ENCODE measurements around the gene IGSF22.
"Not testable (repeated sequence)": the region's sequence is repeated elsewhere in the genome, so short reads cannot be mapped to it uniquely, and the experiment has no call there.

IGSF22 gene

GRCh38 chr11:18697576-18697975, 28.4 kb downstream of the IGSF22 start:
- H3K4me1 Mint-ChIP-seq (ENCODE audit: low read depth): peaks cover 16% of the 10 kb centered on the region
- H3K9me3 Mint-ChIP-seq: no peaks in the 10 kb centered on the region
- H3K36me3 Mint-ChIP-seq (ENCODE audit: low read depth): no peaks in the 10 kb centered on the region
- peaks cover 5% of the 10 kb centered on the region for H3K27me3 Mint-ChIP-seq
- no peak overlapping the region for H3K27ac Mint-ChIP-seq
- H3K4me3 Mint-ChIP-seq: peak overlapping the region; percentile 78

GRCh38 chr11:18696638-18697225, 29.3 kb downstream of the IGSF22 start:
- Mint-ChIP-seq H3K4me1 (ENCODE audit: low read depth) (peaks cover 16% of the 10 kb centered on the region), H3K4me3 (no peak overlapping the region), H3K27ac (no peak overlapping the region), H3K27me3 (peaks cover 5% of the 10 kb centered on the region), H3K36me3 (ENCODE audit: low read depth) (no peaks in the 10 kb centered on the region), H3K9me3 (no peaks in the 10 kb centered on the region)

GRCh38 chr11:18692941-18693760, 32.8 kb downstream of the IGSF22 start:
- no peaks in the 10 kb centered on the region for H3K9me3 Mint-ChIP-seq
- no peaks in the 10 kb centered on the region for H3K27me3 Mint-ChIP-seq
- H3K4me1 Mint-ChIP-seq (ENCODE audit: low read depth): peaks cover 2% of the 10 kb centered on the region
- no peak overlapping the region for H3K27ac Mint-ChIP-seq
- no peaks in the 10 kb centered on the region for H3K36me3 Mint-ChIP-seq (ENCODE audit: low read depth)
- no peak overlapping the region for H3K4me3 Mint-ChIP-seq

GRCh38 chr11:18691467-18692140, 34.4 kb downstream of the IGSF22 start:
- not testable (repeated sequence) for H3K36me3 Mint-ChIP-seq (ENCODE audit: low read depth); H3K4me3 Mint-ChIP-seq; H3K4me1 Mint-ChIP-seq (ENCODE audit: low read depth); H3K27ac Mint-ChIP-seq; H3K9me3 Mint-ChIP-seq; H3K27me3 Mint-ChIP-seq

GRCh38 chr11:18684267-18684666, 41.7 kb downstream of the IGSF22 start:
- Mint-ChIP-seq H3K36me3 (ENCODE audit: low read depth) (no peaks in the 10 kb centered on the region), H3K9me3 (no peaks in the 10 kb centered on the region), H3K27me3 (no peaks in the 10 kb centered on the region), H3K27ac (no peak overlapping the region), H3K4me3 (no peak overlapping the region), H3K4me1 (ENCODE audit: low read depth) (no peaks in the 10 kb centered on the region)

GRCh38 chr11:18682466-18682865, 43.5 kb downstream of the IGSF22 start:
- Mint-ChIP-seq H3K4me3 (no peak overlapping the region), H3K27me3 (no peaks in the 10 kb centered on the region), H3K27ac (no peak overlapping the region), H3K36me3 (ENCODE audit: low read depth) (no peaks in the 10 kb centered on the region), H3K4me1 (ENCODE audit: low read depth) (peaks cover 3% of the 10 kb centered on the region), H3K9me3 (no peaks in the 10 kb centered on the region)

GRCh38 chr11:18681949-18682348, 44.0 kb downstream of the IGSF22 start:
- not testable (repeated sequence) for H3K9me3 Mint-ChIP-seq; H3K36me3 Mint-ChIP-seq (ENCODE audit: low read depth); H3K4me1 Mint-ChIP-seq (ENCODE audit: low read depth); H3K4me3 Mint-ChIP-seq; H3K27ac Mint-ChIP-seq; H3K27me3 Mint-ChIP-seq

GRCh38 chr11:18677560-18677959, 48.4 kb downstream of the IGSF22 start:
- Mint-ChIP-seq H3K27ac (no peak overlapping the region), H3K4me1 (ENCODE audit: low read depth) (peaks cover 16% of the 10 kb centered on the region), H3K4me3 (no peak overlapping the region), H3K27me3 (no peaks in the 10 kb centered on the region), H3K36me3 (ENCODE audit: low read depth) (no peaks in the 10 kb centered on the region), H3K9me3 (no peaks in the 10 kb centered on the region)

GRCh38 chr11:18676803-18677202, 49.2 kb downstream of the IGSF22 start:
- H3K27me3 Mint-ChIP-seq: no peaks in the 10 kb centered on the region
- peaks cover 21% of the 10 kb centered on the region for H3K4me1 Mint-ChIP-seq (ENCODE audit: low read depth)
- H3K27ac Mint-ChIP-seq: no peak overlapping the region
- no peaks in the 10 kb centered on the region for H3K9me3 Mint-ChIP-seq
- no peak overlapping the region for H3K4me3 Mint-ChIP-seq
- no peaks in the 10 kb centered on the region for H3K36me3 Mint-ChIP-seq (ENCODE audit: low read depth)

- not testable (repeated sequence) for H3K9me3 Mint-ChIP-seq; H3K27me3 Mint-ChIP-seq; H3K36me3 Mint-ChIP-seq (ENCODE audit: low read depth)
- H3K27ac Mint-ChIP-seq: peak overlapping the region; percentile 93
- peak overlapping the region; percentile 35 for H3K4me3 Mint-ChIP-seq
- H3K4me1 Mint-ChIP-seq (ENCODE audit: low read depth): peaks cover 59% of the 10 kb centered on the region
Observed at GRCh38 chr11:18672209-18672608, 53.8 kb downstream of the IGSF22 start.

- H3K36me3 Mint-ChIP-seq (ENCODE audit: low read depth): no peaks in the 10 kb centered on the region
- H3K9me3 Mint-ChIP-seq: peaks cover 3% of the 10 kb centered on the region
- H3K27ac Mint-ChIP-seq: peak overlapping the region; percentile 79
- H3K4me3 Mint-ChIP-seq: no peak overlapping the region
- no peaks in the 10 kb centered on the region for H3K27me3 Mint-ChIP-seq
- peaks cover 65% of the 10 kb centered on the region for H3K4me1 Mint-ChIP-seq (ENCODE audit: low read depth)
Observed at GRCh38 chr11:18671246-18671645, 54.7 kb downstream of the IGSF22 start.

- H3K9me3 Mint-ChIP-seq: peaks cover 3% of the 10 kb centered on the region
- H3K27ac Mint-ChIP-seq: peak overlapping the region; percentile 31
- no peaks in the 10 kb centered on the region for H3K36me3 Mint-ChIP-seq (ENCODE audit: low read depth)
- H3K4me3 Mint-ChIP-seq: no peak overlapping the region
- H3K27me3 Mint-ChIP-seq: no peaks in the 10 kb centered on the region
- H3K4me1 Mint-ChIP-seq (ENCODE audit: low read depth): peaks cover 73% of the 10 kb centered on the region
Observed at GRCh38 chr11:18669711-18670110, 56.3 kb downstream of the IGSF22 start.

GRCh38 chr11:18669219-18669596, 56.8 kb downstream of the IGSF22 start:
- Mint-ChIP-seq H3K4me1 (ENCODE audit: low read depth) (peaks cover 73% of the 10 kb centered on the region), H3K27me3 (no peaks in the 10 kb centered on the region), H3K4me3 (peak overlapping the region; percentile 43)

GRCh38 chr11:18668131-18668530, 57.9 kb downstream of the IGSF22 start:
- Mint-ChIP-seq H3K27ac (peak overlapping the region; percentile 90), H3K9me3 (peaks cover 3% of the 10 kb centered on the region), H3K27me3 (no peaks in the 10 kb centered on the region), H3K4me1 (ENCODE audit: low read depth) (peaks cover 68% of the 10 kb centered on the region), H3K4me3 (no peak overlapping the region), H3K36me3 (ENCODE audit: low read depth) (no peaks in the 10 kb centered on the region)

More at GRCh38 chr11:18669219-18669596, 56.8 kb downstream of the IGSF22 start:
- peaks cover 3% of the 10 kb centered on the region for H3K9me3 Mint-ChIP-seq
- peak overlapping the region; percentile 90 for H3K27ac Mint-ChIP-seq
- no peaks in the 10 kb centered on the region for H3K36me3 Mint-ChIP-seq (ENCODE audit: low read depth)

GRCh38 chr11:18665353-18665872, 60.6 kb downstream of the IGSF22 start:
- not testable (repeated sequence) for H3K9me3 Mint-ChIP-seq; H3K36me3 Mint-ChIP-seq (ENCODE audit: low read depth); H3K27me3 Mint-ChIP-seq
- Mint-ChIP-seq H3K4me1 (ENCODE audit: low read depth) (peaks cover 47% of the 10 kb centered on the region), H3K27ac (peak overlapping the region; percentile 79), H3K4me3 (peak overlapping the region; percentile 67)

All from stimulated activated naive CD8-positive, alpha-beta T cell treated with anti-CD3 and anti-CD28 coated beads, Interleukin-15, Interleukin-2, amounts not matched to agents 100 ng/mL and 50 ng/mL, for 24 hours (primary cell).